Endothelial cell of umbilical vein (primary cell): ENCODE results near the gene SRP9. TPM values are rescaled to one million over a fixed set of nuclear protein-coding genes. Genes with fewer than 3 reads are reported as not detected.

Experiments
- BruUV-seq: library from RNA; stranded (reverse); fragments of 400-500 nt; replicated peaks from 2 replicates; lab custom pipeline; 2021; lab: Mats Ljungman, UMichigan
- CTCF ChIA-PET: fragments of 300-600, 350-600 bp; sonication (Branson Sonifier 250); formaldehyde crosslinking; loops from one replicate; lab custom pipeline; 2021; ENCODE audit warnings: antibody characterized with exemption, inconsistent platforms; lab: Charles Lee
- POLR2A ChIA-PET: fragments of 300-600, 350-600 bp; sonication (Branson Sonifier 250); formaldehyde crosslinking; loops from one replicate; lab custom pipeline; 2021; ENCODE audit warnings: antibody characterized with exemption, inconsistent platforms; lab: Charles Lee
- DNase-seq: peaks from one replicate; pipeline ENCODE4 v3.0.0-alpha.2; 2011; ENCODE audit warnings: low read depth, low spot score
- FAIRE-seq: peaks from 2 replicates; lab custom pipeline; 2011; peaks lifted over from hg19 to GRCh38; lab: Jason Lieb, UNC
- H2AFZ ChIP-seq: 2 replicates; pipeline ENCODE4 v1.6.0; 2012; ENCODE audit warnings: low read depth, low read length, control low read depth, inconsistent platforms
- H3K27ac ChIP-seq: 2 replicates; pipeline ENCODE4 v1.5.1; 2011; ENCODE audit warnings: low read depth, mild to moderate bottlenecking, control low read depth, low read length, moderate library complexity; ENCODE audit not compliant: insufficient read depth
- H3K27me3 ChIP-seq, 2 experiments: 2 replicates each; pipeline versions ENCODE4 v1.6.0 to v1.6.1; 2011; ENCODE audit warnings: low read length in 2 of 2, mixed read lengths in 1 of 2; ENCODE audit not compliant: control insufficient read depth in 2 of 2, insufficient read depth in 2 of 2
- H3K36me3 ChIP-seq, 2 experiments: 2 replicates in 1 of 2; 3 replicates in 1 of 2; pipeline ENCODE4 v1.5.1; 2011; ENCODE audit warnings: low read length in 2 of 2, mild to moderate bottlenecking in 1 of 2, moderate library complexity in 1 of 2; ENCODE audit not compliant: control insufficient read depth in 2 of 2, insufficient read depth in 2 of 2; ENCODE audit errors: extremely low read depth in 1 of 2
- H3K4me1 ChIP-seq: 3 replicates; pipeline ENCODE4 v1.5.1; 2011; ENCODE audit warnings: mild to moderate bottlenecking, low read length; ENCODE audit not compliant: control insufficient read depth, insufficient read depth; ENCODE audit errors: extremely low read depth
- H3K4me2 ChIP-seq: 2 replicates; pipeline ENCODE4 v1.6.1; 2011; ENCODE audit warnings: low read length, control low read depth, mixed read lengths; ENCODE audit not compliant: insufficient read depth
- H3K4me3 ChIP-seq, 3 experiments: fragments of 200-600 bp in 1 of 3; sonication (generic), shearing (Covaris generic) in 1 of 3; replicated peaks in 1 of 3; 2 replicates each; pipeline ENCODE4 v1.5.1; 2011 to 2016; ENCODE audit warnings: control low read depth in 3 of 3, low read length in 3 of 3, mild to moderate bottlenecking in 2 of 3, inconsistent platforms in 1 of 3, low read depth in 1 of 3, moderate library complexity in 1 of 3; ENCODE audit not compliant: insufficient read depth in 1 of 3
- H3K79me2 ChIP-seq: 2 replicates; pipeline ENCODE4 v1.6.0; 2012; ENCODE audit warnings: low read length, inconsistent platforms; ENCODE audit not compliant: control insufficient read depth, insufficient read depth
- H3K9ac ChIP-seq: replicated peaks from 2 replicates; pipeline ENCODE3; 2011; ENCODE audit warnings: low read length, control low read depth; ENCODE audit not compliant: insufficient read depth; ENCODE audit errors: extremely low read depth
- H3K9me1 ChIP-seq: replicated peaks from 3 replicates; pipeline ENCODE4 v1.6.0; 2011; ENCODE audit warnings: mild to moderate bottlenecking, low read length; ENCODE audit not compliant: control insufficient read depth, insufficient read depth; ENCODE audit errors: extremely low read depth
- H3K9me3 ChIP-seq: replicated peaks from 2 replicates; pipeline ENCODE4 v1.5.1; 2012; ENCODE audit warnings: low read length, inconsistent platforms; ENCODE audit not compliant: control insufficient read depth, insufficient read depth
- H4K20me1 ChIP-seq: replicated peaks from 2 replicates; pipeline ENCODE3; 2011; ENCODE audit warnings: mild to moderate bottlenecking, low read length; ENCODE audit not compliant: control insufficient read depth, insufficient read depth; ENCODE audit errors: extremely low read depth
- EZH2 ChIP-seq: IDR thresholded peaks from 2 replicates; pipeline ENCODE4 v1.6.1; 2012; ENCODE audit warnings: borderline replicate concordance, low read depth, mild to moderate bottlenecking, moderate library complexity, low read length, inconsistent platforms; ENCODE audit not compliant: severe bottlenecking
- FOS ChIP-seq: IDR thresholded peaks from 2 replicates; pipeline ENCODE4 v1.6.1; 2011; ENCODE audit warnings: mild to moderate bottlenecking, low read length, moderate library complexity, borderline replicate concordance; ENCODE audit not compliant: insufficient read depth
- GATA2 ChIP-seq: IDR thresholded peaks from 2 replicates; pipeline ENCODE4 v1.7.0; 2011; ENCODE audit warnings: low read depth, mild to moderate bottlenecking, moderate library complexity, mixed read lengths, low read length; ENCODE audit not compliant: insufficient read length, insufficient read depth
- JUN ChIP-seq: IDR thresholded peaks from 2 replicates; pipeline ENCODE4 v1.6.1; 2011; ENCODE audit warnings: borderline replicate concordance, low read depth; ENCODE audit not compliant: insufficient read length, insufficient read depth
- MYC ChIP-seq: IDR thresholded peaks from one replicate; pipeline ENCODE4 v1.6.1; 2011; ENCODE audit warnings: mild to moderate bottlenecking, low read depth, low read length
- POLR2A ChIP-seq: IDR thresholded peaks from 2 replicates; pipeline ENCODE4 v1.6.1; 2012; ENCODE audit warnings: low read depth, mild to moderate bottlenecking, control low read depth, low read length
- POLR2AphosphoS5 ChIP-seq: IDR thresholded peaks from 2 replicates; pipeline ENCODE4 v1.6.1; 2012; ENCODE audit warnings: low read depth, mild to moderate bottlenecking, control low read depth, low read length, moderate library complexity; ENCODE audit not compliant: insufficient read depth
- dilution Hi-C: fragments of 300-500 bp; cut with MboI; formaldehyde crosslinking; loops from one replicate; pipeline ENCODE4 v1.15.0; 2019; ENCODE audit warnings: low sequenced_read_pairs; ENCODE audit not compliant: extremely low pct_ligation_motif_present
- intact Hi-C: fragments of 100-400 bp; cut with micrococcal nuclease; formaldehyde crosslinking; loops from one replicate; pipeline ENCODE4 v1.10.0; 2022
- polyA plus RNA-seq, 4 experiments: library from polyadenylated mRNA; depleted of rRNA in 3 of 4; stranded (reverse) in 3 of 4; unstranded in 1 of 4; fragments of >200 nt; gene quantifications; 2 replicates each; pipeline versions ENCODE4 v1.2.1 to v1.2.3, GENCODE V29; 2011 to 2012; ENCODE audit warnings: missing spikeins in 1 of 4
- total RNA-seq: library from RNA; stranded (reverse); gene quantifications from 2 replicates; pipeline ENCODE4 v1.2.3, GENCODE V29; 2021
- TF ChIP-seq, protein P1 (sequence below): IDR thresholded peaks from 2 replicates; pipeline ENCODE4 v1.6.1; 2011; ENCODE audit not compliant: insufficient read depth, insufficient read length
- TF ChIP-seq, protein P2 (sequence below), 2 donors: IDR thresholded peaks; 1 replicate in 1 of 2; 2 replicates in 1 of 2; pipeline ENCODE4 v1.5.1; 2011; ENCODE audit warnings: low read length in 2 of 2, mild to moderate bottlenecking in 2 of 2, moderate library complexity in 2 of 2, control low read depth in 1 of 2, inconsistent platforms in 1 of 2, low read depth in 1 of 2; ENCODE audit not compliant: insufficient read depth in 1 of 2; ENCODE audit errors: extremely low read depth in 1 of 2

Gene SRP9
- total and polyA plus RNA-seq, 2 donors (not counting 3 experiments of a cell fraction or from before 2014, with no cell fraction given), result 283 to 384 TPM

DNA sequence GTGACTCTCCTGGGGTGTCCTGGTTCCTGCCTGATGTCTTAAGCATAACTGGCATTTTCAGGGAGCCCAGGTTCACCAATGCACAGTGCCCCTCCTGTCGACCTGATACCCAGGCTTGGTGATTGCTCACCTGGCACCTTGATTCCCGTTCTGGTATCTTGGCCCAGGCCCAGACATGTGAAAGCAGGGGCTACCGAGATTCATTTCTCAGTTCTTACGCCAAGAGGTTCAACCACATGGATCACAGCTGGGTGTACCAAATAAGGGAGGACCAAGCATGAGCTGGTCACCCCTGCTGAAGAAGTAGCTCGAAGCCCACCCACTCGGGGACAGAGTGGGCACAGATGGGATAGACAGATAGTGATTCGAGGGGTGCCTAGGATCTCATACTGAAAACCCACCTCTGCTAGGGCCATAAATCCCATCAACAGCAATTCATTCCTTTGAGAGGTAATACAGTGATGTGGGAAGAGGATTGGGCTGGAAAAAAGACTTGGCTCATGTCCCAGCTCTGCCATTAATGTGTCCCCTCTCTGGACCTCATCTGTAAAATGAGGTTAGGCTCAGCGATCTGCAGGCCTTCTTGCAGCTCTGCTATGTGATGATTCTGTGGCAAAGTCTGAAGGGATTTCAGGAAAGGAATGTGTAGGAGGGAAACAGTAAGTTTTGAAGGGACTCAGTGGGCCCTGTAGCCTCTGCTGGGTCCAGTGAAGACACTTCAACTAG, 35.0 kb downstream of the SRP9 start:
- Histone ChIP-seq H3K4me3 (no peak overlapping the region), H3K27ac (no peak overlapping the region), H3K36me3 (no peaks in the 10 kb centered on the region), H3K4me1 (peaks cover 13% of the 10 kb centered on the region), H3K9me1 (no peaks in the 10 kb centered on the region), H3K9ac (no peak overlapping the region), H2AFZ (no peak overlapping the region), H3K4me2 (no peak overlapping the region), H3K9me3 (no peaks in the 10 kb centered on the region), H3K27me3 (no peaks in the 10 kb centered on the region), H3K79me2 (no peaks in the 10 kb centered on the region), H4K20me1 (no peaks in the 10 kb centered on the region)
- no peak for FAIRE-seq
- DNase-seq, result no peak
- intact Hi-C loops (no loop called here), dilution Hi-C loops (no loop called here)
- BruUV-seq, result no TSS peak
- POLR2A ChIA-PET, result no interaction called here
- CTCF ChIA-PET, result interaction anchor here (0.9 to 3.8 kb wide), 3 partner anchors 10 to 338 kb away, joined by 4 to 14 read pairs (median 6); no protein-coding TSS in a partner anchor
- TF ChIP-seq POLR2AphosphoS5 (no peak), POLR2A (no peak), MYC (no peak), JUN (no peak), FOS (no peak), EZH2 (no peak), GATA2 (no peak)
- TF ChIP-seq, protein P1, sequence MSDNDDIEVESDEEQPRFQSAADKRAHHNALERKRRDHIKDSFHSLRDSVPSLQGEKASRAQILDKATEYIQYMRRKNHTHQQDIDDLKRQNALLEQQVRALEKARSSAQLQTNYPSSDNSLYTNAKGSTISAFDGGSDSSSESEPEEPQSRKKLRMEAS, result no peak
- TF ChIP-seq, protein P2, sequence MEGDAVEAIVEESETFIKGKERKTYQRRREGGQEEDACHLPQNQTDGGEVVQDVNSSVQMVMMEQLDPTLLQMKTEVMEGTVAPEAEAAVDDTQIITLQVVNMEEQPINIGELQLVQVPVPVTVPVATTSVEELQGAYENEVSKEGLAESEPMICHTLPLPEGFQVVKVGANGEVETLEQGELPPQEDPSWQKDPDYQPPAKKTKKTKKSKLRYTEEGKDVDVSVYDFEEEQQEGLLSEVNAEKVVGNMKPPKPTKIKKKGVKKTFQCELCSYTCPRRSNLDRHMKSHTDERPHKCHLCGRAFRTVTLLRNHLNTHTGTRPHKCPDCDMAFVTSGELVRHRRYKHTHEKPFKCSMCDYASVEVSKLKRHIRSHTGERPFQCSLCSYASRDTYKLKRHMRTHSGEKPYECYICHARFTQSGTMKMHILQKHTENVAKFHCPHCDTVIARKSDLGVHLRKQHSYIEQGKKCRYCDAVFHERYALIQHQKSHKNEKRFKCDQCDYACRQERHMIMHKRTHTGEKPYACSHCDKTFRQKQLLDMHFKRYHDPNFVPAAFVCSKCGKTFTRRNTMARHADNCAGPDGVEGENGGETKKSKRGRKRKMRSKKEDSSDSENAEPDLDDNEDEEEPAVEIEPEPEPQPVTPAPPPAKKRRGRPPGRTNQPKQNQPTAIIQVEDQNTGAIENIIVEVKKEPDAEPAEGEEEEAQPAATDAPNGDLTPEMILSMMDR (IDR thresholded peaks at IDR 0.05; ENCODE audit: extremely low read depth in 1 of 2, insufficient read depth in 1 of 2, low read depth in 1 of 2, low read length in 2 of 2), result no peak
